ENCODE results near the gene BMAL1. TPM values are rescaled to one million over a fixed set of nuclear protein-coding genes. Genes with fewer than 3 reads are reported as not detected.

BMAL1 gene
- total RNA-seq, 1 experiment from 2014 or later, result 3.3 TPM

DNA sequence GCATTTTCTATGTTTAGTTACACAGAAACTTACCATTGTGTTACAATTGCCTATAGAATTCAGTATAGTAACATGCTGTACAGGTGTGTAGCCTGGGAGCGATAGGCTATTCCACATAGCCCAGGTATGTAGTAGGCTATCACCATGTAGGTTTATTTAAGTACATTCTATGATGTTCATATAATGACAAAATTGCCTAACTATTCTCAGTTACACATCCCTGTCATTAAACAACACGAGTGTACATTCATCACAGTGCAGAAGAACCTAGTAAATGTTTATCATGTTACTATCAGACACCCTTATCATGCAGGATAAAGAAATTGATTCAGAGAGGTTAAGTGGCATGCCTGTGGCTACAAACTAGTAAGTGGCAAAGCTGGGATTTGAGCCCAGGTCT is 28.4 kb upstream of the BMAL1 start:
- WGBS (ENCODE audit: extremely low coverage, insufficient read length, low lambda C conversion rate), result no CpG with 5 or more reads among the region's 2 CpGs
- H3K4me1 ChIP-seq (ENCODE audit: insufficient read depth, low read length), result no peaks in the 10 kb centered on the region
- Mint-ChIP-seq H3K9me3 (no peaks in the 10 kb centered on the region), H3K27me3 (ENCODE audit: low read depth) (peaks cover 13% of the 10 kb centered on the region), H3K4me3 (no peak overlapping the region), H3K36me3 (ENCODE audit: insufficient read depth in 1 of 3, low read depth in 3 of 3) (no peaks in the 10 kb centered on the region), H3K27ac (no peak overlapping the region), H3K4me1 (peaks cover 2 to 3% of the 10 kb centered on the region in 2 experiments; a peak in 2 of 4 replicates)
- H4K20me1 ChIP-seq (ENCODE audit: control insufficient read depth, insufficient read depth, insufficient read length), result no peaks in the 10 kb centered on the region
- no peak overlapping the region for H3K23ac ChIP-seq (ENCODE audit: insufficient read length, low read depth, low read length)
- no peak overlapping the region for H2AFZ ChIP-seq (ENCODE audit: low read length)
- H3K9me3 ChIP-seq (ENCODE audit: control insufficient read depth, low read depth, low read length), result no peaks in the 10 kb centered on the region
- no peak overlapping the region for H2BK12ac ChIP-seq (ENCODE audit: insufficient read length, low read depth, low read length)
- no peak for DNase-seq
- no peaks in the 10 kb centered on the region for H3K23me2 ChIP-seq (ENCODE audit: insufficient read length, low read depth, low read length, poor library complexity, severe bottlenecking)
- no peak overlapping the region for H4K91ac ChIP-seq (ENCODE audit: insufficient read length, low read depth, low read length)
- H3K9ac ChIP-seq (ENCODE audit: extremely low read depth, insufficient read length, low read length), result no peak overlapping the region
- no peak overlapping the region for H3K4me2 ChIP-seq (ENCODE audit: insufficient read depth, insufficient read length, low read length)
- no peak overlapping the region for H2BK15ac ChIP-seq (ENCODE audit: low read depth, low read length)
- H2BK120ac ChIP-seq (ENCODE audit: low read depth, low read length, poor library complexity, severe bottlenecking), result no peak overlapping the region
- no peak overlapping the region for H2BK5ac ChIP-seq (ENCODE audit: insufficient read length, low read length)
- H3K18ac ChIP-seq (ENCODE audit: insufficient read length, low read depth, low read length), result no peak overlapping the region
- no peak overlapping the region for H2BK20ac ChIP-seq (ENCODE audit: low read depth, low read length, poor library complexity, severe bottlenecking)
- TF ChIP-seq, protein P1, sequence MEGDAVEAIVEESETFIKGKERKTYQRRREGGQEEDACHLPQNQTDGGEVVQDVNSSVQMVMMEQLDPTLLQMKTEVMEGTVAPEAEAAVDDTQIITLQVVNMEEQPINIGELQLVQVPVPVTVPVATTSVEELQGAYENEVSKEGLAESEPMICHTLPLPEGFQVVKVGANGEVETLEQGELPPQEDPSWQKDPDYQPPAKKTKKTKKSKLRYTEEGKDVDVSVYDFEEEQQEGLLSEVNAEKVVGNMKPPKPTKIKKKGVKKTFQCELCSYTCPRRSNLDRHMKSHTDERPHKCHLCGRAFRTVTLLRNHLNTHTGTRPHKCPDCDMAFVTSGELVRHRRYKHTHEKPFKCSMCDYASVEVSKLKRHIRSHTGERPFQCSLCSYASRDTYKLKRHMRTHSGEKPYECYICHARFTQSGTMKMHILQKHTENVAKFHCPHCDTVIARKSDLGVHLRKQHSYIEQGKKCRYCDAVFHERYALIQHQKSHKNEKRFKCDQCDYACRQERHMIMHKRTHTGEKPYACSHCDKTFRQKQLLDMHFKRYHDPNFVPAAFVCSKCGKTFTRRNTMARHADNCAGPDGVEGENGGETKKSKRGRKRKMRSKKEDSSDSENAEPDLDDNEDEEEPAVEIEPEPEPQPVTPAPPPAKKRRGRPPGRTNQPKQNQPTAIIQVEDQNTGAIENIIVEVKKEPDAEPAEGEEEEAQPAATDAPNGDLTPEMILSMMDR (conservative IDR thresholded peaks at IDR 0.05), result no peak
- H4K8ac ChIP-seq (replicated peaks; ENCODE audit: insufficient read length, low read depth, low read length), result no peak overlapping the region
- H3K27ac ChIP-seq (ENCODE audit: insufficient read length, low read depth, low read length), result no peak overlapping the region
- H2AK5ac ChIP-seq (ENCODE audit: insufficient read length, low read length), result no peak overlapping the region
- no peak overlapping the region for H3T11ph ChIP-seq (ENCODE audit: low read length)
- no peaks in the 10 kb centered on the region for H3K27me3 ChIP-seq (ENCODE audit: insufficient read depth, low read length)
- no peak overlapping the region for H3K4ac ChIP-seq (ENCODE audit: low read depth, low read length)
- H4K5ac ChIP-seq (ENCODE audit: insufficient read length, low read depth, low read length), result no peak overlapping the region
- no peak overlapping the region for H3K14ac ChIP-seq (ENCODE audit: insufficient read depth, low read length)
- no peaks in the 10 kb centered on the region for H3K79me2 ChIP-seq (ENCODE audit: insufficient read depth, low read length)
- H3K56ac ChIP-seq (ENCODE audit: insufficient read length, low read depth, low read length), result no peak overlapping the region
- H3K79me1 ChIP-seq (ENCODE audit: insufficient read depth, low read depth, low read length, poor library complexity, severe bottlenecking), result no peaks in the 10 kb centered on the region
